Activated CD8-positive, alpha-beta memory T cell treated with anti-CD3 and anti-CD28 coated beads, Interleukin-2, amount 50 U/mL, for 24 hours (primary cell): ENCODE data around the gene MDC1.
"Not testable (repeated sequence)": the region's sequence is repeated elsewhere in the genome, so short reads cannot be mapped to it uniquely, and the experiment has no call there.

Source experiments
- DNase-seq: peaks from one replicate; pipeline ENCODE4 v3.0.0-alpha.2; 2020; ENCODE audit errors: extremely low read depth

MDC1 gene

DNA sequence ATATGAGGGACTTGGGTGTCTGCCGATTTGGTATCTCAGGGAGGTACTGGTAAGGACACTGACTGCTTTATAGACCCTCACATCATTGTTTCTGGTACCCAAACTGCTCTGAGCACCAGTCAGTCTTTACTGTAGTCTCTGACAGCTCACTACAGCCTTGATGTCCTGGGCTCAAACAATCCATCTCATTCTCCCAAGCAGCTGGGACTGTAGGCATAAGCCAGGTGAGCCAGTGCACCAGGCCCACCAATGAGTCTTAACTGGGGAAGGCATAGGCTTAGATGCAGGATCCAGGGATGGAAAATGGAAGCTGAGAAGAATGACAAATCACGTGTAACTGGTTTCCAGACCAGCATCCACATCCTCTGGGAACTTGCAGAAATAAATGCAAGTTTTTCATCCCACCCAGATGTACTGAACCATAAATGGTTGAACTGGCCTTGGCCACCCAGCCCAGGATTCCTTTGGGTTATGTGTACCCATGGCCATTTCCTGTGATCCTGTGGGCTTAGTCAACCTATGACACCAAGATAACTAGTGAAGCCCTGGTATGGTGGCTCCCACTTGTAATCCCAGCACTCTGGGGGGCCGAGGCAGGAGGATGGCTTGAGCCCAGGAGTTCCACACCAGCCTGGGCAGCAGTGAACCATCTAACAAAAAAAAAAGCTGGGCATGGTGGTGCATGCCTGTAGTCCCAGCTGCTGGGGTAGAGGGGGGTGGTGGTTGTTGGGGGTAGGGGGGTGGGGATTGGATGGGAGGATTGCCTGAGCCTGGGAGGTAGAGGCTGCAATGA lies 8.8 kb upstream of the MDC1 start:
- no peak for DNase-seq

DNA sequence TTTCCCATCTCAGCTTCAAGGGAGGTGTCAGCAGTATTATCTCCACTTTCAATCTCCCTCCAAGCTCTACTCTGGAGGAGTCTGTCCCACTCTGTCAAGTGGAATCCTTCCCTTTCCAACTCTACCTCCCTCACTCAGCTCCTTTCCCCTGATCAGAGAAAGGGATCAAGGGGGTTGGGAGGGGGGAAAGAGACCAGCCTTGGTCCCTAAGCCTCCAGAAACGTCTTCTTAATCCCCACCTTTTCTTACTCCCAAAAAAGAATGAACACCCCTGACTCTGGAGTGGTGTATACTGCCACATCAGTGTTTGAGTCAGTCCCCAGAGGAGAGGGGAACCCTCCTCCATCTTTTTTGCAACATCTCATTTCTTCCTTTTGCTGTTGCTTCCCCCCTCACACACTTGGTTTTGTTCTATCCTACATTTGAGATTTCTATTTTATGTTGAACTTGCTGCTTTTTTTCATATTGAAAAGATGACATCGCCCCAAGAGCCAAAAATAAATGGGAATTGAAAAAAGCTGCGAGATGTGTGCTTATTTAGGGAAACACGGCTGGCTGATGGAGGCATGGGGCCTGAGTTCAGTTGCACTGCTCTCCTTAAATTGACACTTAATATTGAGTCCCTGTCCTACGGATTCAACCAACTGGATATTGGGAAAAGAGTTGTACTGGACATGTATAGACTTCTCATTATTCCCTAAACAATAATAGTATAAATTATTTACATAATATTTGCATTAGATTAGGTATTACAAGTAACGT lies 8.0 kb upstream of the MDC1 start:
- DNase-seq = no peak

- not testable (repeated sequence) for DNase-seq
These were observed 7.0 kb upstream of the MDC1 start for GRCh38 chr6:30723843-30724741.

DNA sequence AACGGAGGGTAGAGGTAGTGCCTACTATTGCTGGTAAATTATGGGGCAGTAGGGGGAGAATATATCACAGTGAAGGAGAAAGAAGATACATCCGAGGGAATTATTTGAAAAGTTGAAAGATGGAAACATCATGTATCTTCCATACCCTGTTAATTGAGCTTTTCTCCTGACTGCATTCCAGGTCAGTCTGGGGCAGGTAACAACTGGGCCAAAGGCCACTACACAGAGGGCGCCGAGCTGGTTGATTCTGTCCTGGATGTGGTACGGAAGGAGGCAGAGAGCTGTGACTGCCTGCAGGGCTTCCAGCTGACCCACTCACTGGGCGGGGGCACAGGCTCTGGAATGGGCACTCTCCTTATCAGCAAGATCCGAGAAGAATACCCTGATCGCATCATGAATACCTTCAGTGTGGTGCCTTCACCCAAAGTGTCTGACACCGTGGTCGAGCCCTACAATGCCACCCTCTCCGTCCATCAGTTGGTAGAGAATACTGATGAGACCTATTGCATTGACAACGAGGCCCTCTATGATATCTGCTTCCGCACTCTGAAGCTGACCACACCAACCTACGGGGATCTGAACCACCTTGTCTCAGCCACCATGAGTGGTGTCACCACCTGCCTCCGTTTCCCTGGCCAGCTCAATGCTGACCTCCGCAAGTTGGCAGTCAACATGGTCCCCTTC lies 6.2 kb upstream of the MDC1 start:
- not testable (repeated sequence) for DNase-seq

GRCh38 chr6:30722280-30723112 lies 5.4 kb upstream of the MDC1 start:
- DNase-seq = peak; percentile 68

DNA sequence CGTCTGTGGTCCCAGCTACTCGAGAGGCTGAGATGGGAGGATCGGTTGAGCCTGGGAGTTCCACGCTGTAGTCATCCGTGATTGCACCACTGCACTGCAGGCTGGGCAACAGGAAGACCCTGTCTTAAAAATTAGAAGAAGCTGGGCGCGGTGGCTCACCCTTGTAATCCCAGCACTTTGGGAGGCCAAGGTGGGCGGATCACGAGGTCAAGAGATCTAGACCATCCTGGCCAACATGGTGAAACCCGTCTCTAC lies 4.9 kb upstream of the MDC1 start:
- DNase-seq = not testable (repeated sequence)

- peak; percentile 80 for DNase-seq
These were observed 4.3 kb upstream of the MDC1 start for GRCh38 chr6:30721198-30722024.

DNA sequence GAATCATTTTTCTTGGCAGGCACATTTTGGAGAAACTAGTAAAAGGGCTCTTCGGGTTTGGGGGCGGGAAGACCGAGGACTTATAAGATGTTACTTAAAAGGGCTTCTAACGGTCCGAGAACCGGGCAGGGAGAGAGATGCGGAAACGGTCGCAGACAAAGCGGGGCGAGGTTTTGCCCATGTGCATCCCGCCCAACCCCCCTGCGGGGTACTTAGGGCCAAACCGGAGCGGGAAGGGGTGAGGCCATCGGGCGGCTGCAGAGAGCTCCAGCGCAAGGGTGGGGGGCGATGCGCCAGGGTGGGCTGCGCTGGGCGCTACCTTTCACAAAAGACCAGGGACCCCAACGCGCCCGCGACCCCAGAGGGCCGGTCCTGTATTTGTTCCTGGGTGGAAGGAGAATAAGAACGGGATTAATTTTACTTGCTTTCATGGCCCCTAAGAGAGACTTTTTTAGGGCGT lies 3.7 kb upstream of the MDC1 start:
- DNase-seq = no peak

GRCh38 chr6:30719791-30720737 lies 3.0 kb upstream of the MDC1 start, which contains the start of gene TUBB:
Gene TUBB (plus strand): TSS chr6:30720352. CDS start chr6:30720507, 155 bp downstream.
- peak; percentile 87 for DNase-seq

DNA sequence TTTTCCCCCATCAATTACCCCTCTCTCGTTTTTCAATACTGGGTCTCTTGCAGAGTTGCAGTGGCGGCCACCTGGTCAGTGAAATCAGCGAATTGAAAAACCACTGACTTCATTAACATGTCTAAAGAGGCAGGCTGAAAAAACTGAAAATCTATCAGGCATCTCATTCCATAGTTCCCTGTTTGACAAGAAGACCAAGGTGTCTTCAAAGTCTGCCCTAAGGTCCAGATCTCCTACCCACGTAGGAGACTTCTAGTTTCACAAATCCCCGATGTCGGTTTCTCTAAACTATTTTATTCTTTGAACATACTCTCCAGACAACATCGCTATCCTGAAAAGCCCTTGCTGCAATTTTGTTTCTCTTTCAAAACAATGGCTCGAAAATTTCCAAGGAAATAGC lies 2.3 kb upstream of the MDC1 start:
- no peak for DNase-seq

DNA sequence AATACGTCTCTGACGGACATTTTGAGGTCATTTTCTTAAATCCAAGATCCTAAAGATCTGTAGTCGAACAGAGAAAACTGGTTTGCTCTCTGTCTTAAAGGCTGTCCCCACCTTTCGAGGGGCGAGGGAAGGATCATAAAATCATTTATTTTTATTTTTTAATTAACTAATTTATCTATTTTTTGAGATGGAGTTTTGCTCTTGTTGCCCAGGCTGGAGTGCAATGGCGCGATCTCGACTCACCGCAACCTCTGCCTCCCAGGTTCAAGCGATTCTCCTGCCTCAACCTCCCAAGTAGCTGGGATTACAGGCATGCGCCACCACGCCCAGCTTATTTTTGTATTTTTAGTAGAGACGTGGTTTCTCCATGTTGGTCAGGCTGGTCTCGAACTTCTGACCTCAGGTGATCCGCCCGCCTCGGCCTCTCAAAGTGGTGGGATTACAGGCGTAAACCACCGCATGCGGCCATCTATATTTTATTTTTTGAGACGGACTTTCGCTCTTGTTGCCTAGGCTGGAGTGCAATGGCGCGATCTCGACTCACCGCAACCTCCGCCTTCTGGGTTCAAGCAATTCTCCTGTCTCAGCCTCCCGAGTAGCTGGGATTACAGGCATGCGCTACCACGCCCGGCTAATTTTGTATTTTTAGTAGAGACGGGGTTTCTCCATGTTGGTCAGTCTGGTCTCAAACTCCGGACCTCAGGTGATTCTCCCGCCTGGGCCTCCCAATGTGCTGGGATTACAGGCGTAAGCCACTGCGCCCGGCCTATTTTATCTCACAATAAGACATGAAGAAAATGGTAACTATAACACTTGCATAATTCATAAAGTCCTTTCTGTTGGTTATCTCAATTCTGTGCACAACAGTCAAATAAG lies 1.0 kb upstream of the MDC1 start:
- DNase-seq = not testable (repeated sequence)

DNA sequence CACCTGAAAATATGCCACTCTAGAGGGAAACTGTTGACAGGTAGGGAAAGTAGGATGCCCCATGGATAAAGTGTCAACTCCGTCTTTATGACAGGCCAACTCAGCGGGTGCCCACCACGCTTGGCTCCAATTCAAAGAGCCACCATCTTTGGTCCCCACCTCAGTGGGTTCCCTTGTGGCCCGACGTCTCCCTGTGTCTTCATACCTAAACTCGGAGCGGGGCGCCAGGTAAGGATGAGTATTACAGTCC lies 277 bp downstream of the MDC1 start:
- DNase-seq = no peak

GRCh38 chr6:30714263-30714662 lies 2.8 kb downstream of the MDC1 start:
- no peak for DNase-seq

DNA sequence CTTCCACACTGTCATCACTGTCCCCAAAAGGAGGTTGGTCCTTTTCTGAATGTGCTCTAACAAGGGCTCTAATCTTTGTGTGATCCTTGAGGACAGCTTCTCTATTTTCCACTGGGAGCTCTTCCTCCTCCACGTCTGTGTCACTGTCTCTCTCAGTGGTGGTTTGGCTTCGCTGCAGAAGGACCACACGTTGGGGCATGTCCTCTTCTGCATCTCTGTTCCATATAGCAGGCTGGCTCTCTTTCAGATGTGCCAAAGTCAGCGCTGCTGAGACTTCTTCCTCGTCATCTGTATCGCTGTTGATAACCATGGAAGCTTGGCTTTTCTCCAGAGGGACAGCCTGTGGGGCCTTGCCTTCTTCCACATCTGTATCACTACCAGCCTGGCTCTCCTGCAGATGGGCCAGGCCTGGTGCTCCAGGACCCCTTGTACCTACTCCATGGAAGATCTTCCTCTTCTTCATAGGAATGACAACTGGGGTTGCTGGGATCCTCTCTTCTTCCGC lies 4.6 kb downstream of the MDC1 start:
- DNase-seq = no peak

GRCh38 chr6:30711758-30712380 lies 5.2 kb downstream of the MDC1 start:
- no peak for DNase-seq

GRCh38 chr6:30709101-30709868 lies 7.8 kb downstream of the MDC1 start:
- no peak for DNase-seq
